ENCODE results near the gene NCOA7. TPM values are rescaled to one million over a fixed set of nuclear protein-coding genes. Genes with fewer than 3 reads are reported as not detected.

Gene NCOA7
- total RNA-seq, result 17.0 and 18.7 TPM in 2 replicates

GRCh38 chr6:125790358-125791150 is at the start of gene NCOA7:
NCOA7 (plus strand) TSS chr6:125790960; CDS start chr6:125815355, 24,395 bp downstream.

GRCh38 chr6:125749173-125749864 is 41.4 kb upstream of the NCOA7 start, which contains the start of gene HEY2:
HEY2 (plus strand) TSS chr6:125749632; CDS start chr6:125749777, 145 bp downstream.

GRCh38 chr6:125956506-125957390 is 166.0 kb downstream of the NCOA7 start, which contains the start of gene HINT3:
HINT3 (plus strand) TSS chr6:125956770; CDS start chr6:125956978, 208 bp downstream.

Other genes with a start within 250 kb of the NCOA7 start
- 0.40 and 0.84 TPM in 2 replicates for gene HEY2, start 41.3 kb upstream of the NCOA7 start, total RNA-seq
- 10.8 and 10.9 TPM in 2 replicates for gene HINT3, start 165.8 kb downstream of the NCOA7 start, total RNA-seq
- gene TRMT11, start 195.6 kb downstream of the NCOA7 start, total RNA-seq, result 5.1 and 7.9 TPM in 2 replicates